SK-N-MC (cell line): ENCODE data around the gene PGPEP1.

Experiments used
- EZH2 ChIP-seq: fragments of 200-600 bp; sonication (generic); IDR thresholded peaks from one replicate; pipeline ENCODE4 v1.6.1; 2017; ENCODE audit warnings: antibody characterized with exemption
- FOXP2 ChIP-seq: optimal IDR thresholded peaks from 2 replicates; pipeline ENCODE3; 2011; ENCODE audit warnings: mild to moderate bottlenecking, moderate library complexity; ENCODE audit not compliant: insufficient read depth; ENCODE audit errors: extremely low read length, control extremely low read depth
- POLR2AphosphoS5 ChIP-seq: IDR thresholded peaks from 2 replicates; pipeline ENCODE4 v1.6.1; 2012; ENCODE audit warnings: mild to moderate bottlenecking, low read depth, low read length, borderline replicate concordance

DNA sequence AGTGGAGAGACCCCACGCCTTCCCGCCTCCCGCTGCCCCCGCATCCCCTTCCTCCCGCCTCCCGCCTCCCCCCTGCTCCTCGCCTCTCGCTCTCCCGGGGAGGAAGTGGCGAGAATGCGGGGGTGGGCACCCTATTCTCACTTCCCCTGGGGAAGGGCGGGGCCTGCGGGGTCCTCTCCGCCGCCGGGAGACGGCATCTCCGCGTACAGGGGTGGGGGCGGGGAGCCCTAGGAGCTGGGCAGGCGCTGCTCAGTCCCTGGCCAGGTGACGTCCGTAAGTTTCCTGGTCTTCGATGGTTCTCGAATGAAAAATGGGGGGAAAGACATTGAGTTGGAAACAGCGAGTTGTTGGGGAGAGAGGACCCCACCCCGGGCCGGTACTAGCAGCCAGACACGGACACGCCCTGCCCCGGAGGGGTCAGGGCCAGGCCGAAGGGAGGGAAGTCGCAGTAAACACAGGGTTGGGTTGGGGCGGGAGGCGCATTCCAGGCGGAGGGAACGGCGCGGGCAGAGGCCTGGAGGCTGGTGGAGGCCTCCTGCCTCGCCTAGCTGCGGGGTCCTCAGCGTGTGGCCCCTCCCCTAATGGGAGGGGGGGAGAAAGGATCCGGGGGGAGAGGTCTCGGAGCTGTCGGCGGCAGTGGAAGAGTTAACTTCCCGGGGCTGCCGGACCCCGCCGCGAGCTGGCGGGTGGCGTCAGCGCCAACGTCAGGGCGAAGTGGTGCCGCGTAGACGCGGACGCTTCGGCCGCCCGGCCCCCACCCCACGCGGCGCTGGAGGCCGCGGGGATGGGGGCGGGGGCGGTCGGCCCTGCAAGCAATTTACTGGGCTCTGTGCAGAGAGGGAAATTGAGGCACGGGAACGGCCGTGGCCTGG, 48.6 kb upstream of the PGPEP1 start:
- peak; percentile 42 for TF ChIP-seq POLR2AphosphoS5
- TF ChIP-seq EZH2, result no peak
- TF ChIP-seq FOXP2, result peak; percentile 13
